NCI-H526 treated with DMSO at 0.1 percent for 48 hours (cell line): Measurements from ENCODE around the gene EEIG1.
"Not testable (repeated sequence)": the region's sequence is repeated elsewhere in the genome, so short reads cannot be mapped to it uniquely, and the experiment has no call there.

Source experiments
- DNase-seq: peaks from one replicate; lab custom pipeline; 2025; lab: John Stamatoyannopoulos, UW

Gene EEIG1

DNA sequence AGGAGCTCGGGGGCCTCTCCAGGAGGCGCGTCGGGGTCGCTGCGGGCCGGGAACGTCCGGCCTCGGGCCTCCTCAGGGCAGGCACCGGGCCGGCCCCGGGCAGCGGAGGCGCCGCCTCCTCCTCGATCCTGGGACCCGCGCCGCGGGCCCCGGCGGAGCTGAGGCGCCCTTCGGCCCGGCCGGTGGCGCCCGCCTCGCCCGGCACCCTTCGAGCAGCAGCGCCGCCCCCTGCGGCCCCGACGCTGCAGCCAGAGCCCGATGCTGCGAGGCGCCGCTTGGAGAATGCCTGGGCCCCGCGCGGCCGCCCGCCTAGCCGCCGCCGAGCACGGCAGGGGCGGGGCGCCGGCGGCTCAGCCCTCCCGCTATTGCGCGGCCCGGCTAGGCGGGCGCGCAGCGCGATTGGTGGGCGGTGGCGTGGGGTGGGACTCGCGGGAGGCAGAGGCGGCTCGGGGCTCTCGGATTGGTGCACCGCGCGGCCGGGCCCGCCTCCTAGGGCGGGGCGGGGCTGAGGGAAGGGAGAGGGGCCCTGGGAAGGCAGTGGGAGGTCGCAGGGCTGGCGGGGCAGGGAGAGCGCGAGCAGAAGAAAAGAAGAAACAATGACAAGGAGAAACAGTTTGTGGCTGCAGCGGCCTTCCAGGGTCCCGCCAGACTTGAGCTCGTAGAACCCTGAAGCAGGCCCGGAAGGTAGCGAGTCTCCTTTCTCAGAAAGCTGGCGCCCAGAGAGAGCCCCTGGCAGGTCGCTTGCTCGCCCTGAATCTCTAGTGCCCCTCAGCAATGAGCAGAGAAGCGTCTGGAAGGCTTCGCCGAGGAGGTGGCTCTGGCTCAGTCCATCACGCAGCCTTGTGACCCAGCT is at the start of gene EEIG1:
TSS of gene EEIG1 (minus strand) at position 284 of the 853 bp plus-strand sequence. CDS start 852 bp downstream, outside the sequence.
- DNase-seq = peak; percentile 73

GRCh38 chr9:128027705-128028104 is 46.9 kb upstream of the EEIG1 start:
- no peak for DNase-seq

DNA sequence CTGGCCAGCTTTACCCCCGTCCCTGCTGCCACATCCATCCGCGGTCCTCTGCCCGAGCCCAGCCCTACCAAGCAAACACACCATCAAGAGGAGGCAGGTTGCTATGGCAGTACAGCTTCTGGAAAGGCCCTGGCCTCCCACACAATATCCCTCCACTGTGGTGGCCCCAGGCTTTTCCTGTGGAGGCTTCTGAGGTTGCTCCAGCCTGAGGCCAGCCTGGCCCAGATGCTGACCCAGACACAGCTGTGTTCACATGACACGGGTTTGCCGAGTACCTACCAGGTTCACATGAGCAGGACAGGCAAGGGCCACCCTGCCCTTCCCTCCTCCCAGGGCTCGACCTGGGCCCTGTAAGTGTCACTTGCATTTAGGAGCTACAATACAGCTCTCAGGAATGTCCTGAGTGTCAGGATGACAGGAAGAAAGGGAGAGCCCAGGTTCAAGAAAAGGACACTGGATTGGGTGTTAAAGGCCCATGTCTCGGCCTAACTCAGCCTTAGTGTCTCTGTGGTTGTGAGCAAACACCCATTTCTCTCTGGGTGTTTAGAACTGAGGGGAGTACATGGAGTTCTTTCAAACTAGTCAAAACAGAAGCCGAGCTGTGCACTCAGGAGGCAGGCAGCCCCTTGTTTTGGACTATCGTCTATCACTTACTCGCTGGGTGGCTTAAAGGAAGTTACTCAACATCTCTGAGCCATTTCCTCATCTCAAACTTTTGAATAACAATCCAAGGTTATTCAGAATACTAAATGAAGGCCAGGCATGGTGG is 46.2 kb upstream of the EEIG1 start:
- no peak for DNase-seq

DNA sequence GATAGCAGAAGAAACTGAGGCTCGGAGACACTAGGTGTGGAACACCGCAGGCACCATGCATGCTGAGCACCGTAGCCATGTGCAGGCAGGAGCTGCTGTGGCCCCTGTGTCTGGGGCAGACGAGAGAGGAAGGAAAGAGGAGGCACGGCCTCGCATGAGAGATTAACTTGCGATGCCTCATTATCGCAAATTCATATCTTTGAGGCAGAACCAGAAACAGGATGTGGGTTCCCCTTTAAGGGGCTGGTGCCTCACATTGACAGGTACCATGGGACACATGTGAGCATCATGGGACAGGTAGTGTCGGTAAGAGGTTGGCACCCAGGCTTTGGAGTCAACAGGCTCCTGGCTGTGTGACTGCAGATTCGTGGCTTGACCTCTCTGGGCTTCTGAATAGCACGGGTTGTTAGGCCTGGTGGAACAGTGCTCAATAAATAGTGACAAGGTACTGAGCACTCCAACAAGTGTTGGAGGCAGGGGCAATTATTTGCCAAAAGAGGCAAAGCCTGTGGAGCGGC is 45.5 kb upstream of the EEIG1 start:
- DNase-seq = no peak

DNA sequence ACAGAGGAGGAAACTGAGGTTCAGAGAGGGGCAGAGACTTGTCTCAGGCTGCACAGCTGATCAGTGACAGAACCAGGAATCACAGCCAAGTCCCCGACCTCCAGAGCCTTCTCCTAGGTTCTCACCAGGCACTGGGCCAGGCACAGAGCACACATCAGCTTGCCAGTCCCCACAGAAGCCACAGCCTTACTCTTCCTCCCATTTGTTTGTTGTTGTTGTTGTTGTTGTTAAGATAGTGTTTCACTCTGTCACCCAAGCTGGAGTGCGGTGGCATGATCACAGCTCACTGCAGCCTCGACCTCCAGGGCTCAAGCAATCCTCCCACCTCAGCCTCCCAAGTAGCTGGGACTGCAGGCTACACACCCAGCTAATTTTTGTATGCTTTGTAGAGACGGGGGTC is 44.9 kb upstream of the EEIG1 start:
- no peak for DNase-seq

- no peak for DNase-seq
Observed at GRCh38 chr9:128024761-128025308, 44.0 kb upstream of the EEIG1 start.

DNA sequence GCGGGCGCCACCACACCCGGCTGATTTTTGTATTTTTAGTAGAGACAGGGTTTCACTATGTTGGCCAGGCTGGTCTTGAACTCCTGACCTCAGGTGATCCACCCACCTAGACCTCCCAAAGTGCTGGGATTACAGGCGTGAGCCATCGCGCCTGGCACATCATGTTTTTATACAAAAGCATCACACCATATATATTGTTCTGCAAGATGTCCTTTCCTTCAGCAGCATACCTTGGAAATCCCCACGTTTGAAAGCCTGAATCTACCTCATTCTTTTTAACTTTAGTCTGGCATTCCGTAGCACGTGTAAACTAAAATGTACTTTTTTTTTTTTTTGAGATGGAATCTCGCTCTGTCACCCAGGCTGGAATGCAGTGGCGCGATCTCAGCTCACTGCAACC is 42.9 kb upstream of the EEIG1 start:
- DNase-seq = not testable (repeated sequence)

DNA sequence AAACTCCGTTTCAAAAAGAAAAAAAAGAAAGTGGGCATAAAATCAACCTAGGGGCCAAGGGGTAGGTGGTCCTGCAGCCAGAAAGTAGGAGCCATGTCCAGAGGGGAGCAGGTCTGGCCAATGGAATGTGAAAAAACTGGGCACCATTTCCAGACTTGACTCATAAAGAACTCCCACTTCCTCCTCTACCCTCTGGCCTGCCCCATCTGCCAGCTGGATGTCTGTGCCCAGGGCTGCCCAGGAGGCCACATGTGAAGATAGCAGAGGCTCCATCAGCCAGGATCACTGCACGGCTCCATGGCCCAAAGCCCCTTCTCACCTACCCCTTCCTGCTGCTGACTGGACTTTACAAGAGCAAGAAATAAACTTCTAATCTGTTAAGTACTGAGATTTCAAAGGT is 42.1 kb upstream of the EEIG1 start:
- no peak for DNase-seq

DNA sequence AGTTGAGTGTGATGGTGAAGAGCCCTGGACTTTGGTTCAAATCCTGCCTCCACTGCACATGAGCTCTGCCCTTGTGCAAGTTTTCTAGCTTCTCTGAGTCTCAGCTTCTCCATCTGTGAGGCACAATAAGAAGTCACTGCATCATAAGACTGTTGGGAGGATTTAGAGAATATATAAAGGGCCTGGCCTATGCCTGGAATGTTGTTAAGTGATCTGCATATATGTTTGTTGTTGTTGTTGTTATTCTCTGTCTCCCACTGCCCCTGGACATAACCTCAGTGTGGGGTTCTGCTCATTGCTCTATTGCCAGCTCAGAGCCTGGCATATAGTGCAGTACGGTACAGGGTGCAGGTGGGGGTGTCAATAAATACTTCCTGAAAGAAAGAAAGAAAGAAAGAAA is 40.3 kb upstream of the EEIG1 start:
- DNase-seq = no peak

GRCh38 chr9:128020692-128021091 is 39.9 kb upstream of the EEIG1 start:
- DNase-seq = no peak

DNA sequence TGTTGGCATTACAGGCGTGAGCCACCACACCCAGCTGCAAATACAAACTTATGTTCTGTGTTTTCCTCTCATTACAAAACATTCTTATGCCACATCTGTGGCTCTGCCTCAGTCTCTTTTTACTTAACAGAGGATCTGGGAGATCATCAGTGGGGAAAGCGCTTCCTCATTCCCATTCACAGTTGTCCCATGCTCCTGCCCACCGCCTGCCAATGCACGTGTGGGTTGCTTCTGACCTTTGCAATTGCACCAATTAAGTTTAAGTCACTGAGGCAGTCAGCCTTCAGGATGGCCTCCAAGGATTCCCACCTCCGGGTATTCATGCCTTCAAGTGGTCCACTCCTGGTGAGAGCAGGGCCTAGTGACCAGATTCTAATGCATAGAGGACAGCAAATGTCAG is 34.9 kb upstream of the EEIG1 start:
- DNase-seq = no peak

GRCh38 chr9:128011071-128011817 is 30.5 kb upstream of the EEIG1 start:
- DNase-seq = no peak

- no peak for DNase-seq
Observed at GRCh38 chr9:128009639-128010038, 28.9 kb upstream of the EEIG1 start.

GRCh38 chr9:128008171-128008570 is 27.4 kb upstream of the EEIG1 start:
- no peak for DNase-seq

GRCh38 chr9:128007566-128008138 is 26.9 kb upstream of the EEIG1 start:
- DNase-seq = no peak

DNA sequence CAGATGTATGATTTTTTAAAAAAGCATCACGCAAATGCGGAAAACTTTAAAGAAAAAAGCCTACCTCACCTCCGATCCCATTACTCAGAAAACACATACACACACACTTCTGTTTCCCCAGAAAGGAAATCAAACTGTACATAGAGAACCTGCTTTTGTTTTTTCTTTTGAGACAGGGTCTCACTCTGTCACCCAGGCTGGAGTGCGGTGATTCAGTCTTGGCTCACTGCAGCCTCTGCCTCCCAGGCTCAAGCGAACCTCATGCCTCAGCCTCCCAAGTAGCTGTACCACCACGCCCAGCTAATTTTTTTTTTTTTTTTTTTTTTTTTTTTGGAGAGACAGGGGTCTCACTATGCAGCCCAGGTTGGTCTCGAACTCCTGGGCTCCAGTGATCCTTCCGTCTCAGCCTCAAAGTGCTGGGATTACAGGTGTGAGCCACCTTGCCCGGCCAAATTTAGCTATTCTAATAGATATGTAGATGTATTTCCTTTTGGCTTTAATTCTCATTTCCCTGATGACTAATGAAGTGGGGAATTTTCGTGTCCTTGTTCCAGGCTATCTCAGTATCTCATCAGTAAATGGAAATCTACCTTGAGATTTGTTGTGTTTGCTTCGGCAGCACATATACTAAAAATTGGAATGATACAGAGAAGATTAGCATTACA is 25.7 kb upstream of the EEIG1 start:
- no peak for DNase-seq

DNA sequence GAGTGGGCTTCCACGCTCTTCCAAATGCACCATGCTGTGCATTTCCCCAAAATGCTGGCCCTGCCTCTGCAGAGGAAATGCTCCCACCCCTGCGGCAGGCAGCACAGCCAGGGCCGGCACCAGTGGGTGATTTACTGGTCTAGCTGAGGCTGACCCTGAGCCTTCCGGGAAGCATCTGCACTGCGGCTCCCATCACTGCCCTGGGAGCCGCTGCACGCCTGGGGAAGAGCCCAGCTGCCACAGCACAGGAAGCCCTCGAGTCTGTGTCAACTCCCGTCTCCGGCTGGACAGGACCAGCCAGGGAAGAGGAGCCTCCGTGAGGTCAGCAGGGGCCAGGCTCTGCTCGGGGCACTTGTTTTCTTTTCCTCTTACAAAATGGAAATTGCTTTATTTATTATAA is 25.1 kb upstream of the EEIG1 start:
- DNase-seq = no peak

DNA sequence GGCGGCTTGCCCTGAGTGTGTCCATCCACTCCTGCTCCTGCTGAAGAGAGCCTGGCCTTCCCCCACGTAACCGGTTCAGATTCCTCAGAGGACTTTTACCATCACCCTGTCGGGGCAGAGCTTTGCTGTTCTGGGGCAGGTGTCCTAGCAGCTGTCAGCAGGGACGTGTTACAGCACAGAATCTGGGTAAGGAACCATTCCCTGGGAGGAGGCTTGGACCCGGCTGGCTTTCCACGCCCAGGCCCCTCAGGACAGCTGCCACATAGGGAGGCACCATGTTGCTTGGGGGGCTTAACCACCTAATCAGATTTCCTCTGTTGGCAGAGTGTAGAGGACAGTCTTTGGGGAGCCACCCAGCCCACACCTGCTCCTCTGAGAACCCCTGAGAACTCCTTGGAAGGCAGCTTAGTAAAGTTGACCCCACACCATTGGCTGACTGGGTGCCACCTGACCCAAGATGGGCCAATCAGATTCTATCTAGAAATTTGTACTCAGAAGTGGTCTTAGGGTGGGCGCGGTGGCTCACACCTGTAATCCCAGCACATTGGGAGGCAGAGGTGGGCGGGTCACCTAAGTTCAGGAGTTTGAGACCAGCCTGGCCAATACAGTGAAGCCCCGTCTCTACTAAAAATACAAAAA is 23.3 kb upstream of the EEIG1 start:
- no peak for DNase-seq

DNA sequence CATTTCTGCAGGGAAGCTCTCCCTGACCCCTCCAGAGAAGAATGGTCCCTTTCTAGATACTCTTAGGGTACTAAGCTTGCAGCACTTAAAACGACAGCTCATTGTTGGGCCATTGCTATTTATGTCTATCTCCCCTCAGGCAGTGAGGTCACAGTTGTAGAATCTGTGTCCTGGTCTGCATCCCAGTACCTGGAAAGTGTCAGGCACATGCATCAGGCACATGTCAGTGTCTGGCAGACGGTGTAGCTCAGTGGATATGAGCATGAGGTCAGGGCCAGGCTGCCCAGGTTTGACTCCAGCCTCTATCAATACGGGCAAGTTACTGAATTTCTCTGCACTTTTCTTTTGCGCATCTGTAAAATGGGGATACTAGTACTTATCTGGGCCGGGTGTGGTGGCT is 22.2 kb upstream of the EEIG1 start:
- no peak for DNase-seq

GRCh38 chr9:128001779-128002298 is 21.1 kb upstream of the EEIG1 start:
- DNase-seq = no peak
